ENCODE results near the gene MON1A. TPM values are rescaled to one million over a fixed set of nuclear protein-coding genes. Genes with fewer than 3 reads are reported as not detected.

The MON1A gene
- total and polyA plus RNA-seq, 4 donors, result 4.6 to 9.5 (median 8.2) TPM

- Histone ChIP-seq H3K27ac (ENCODE audit: low read depth in 1 of 2, low read length in 2 of 2) (no peak overlapping the region), H3K27me3 (ENCODE audit: control insufficient read depth in 4 of 4, insufficient read depth in 4 of 4, low read length in 3 of 4) (no peaks in the 10 kb centered on the region), H3K9ac (ENCODE audit: low read depth in 1 of 2, low read length in 2 of 2) (no peak overlapping the region), H3K4me1 (ENCODE audit: control insufficient read depth in 4 of 4, insufficient read depth in 4 of 4, low read length in 3 of 4) (peaks cover 4 to 9% (median 6%) of the 10 kb centered on the region in 4 donors), H3K9me3 (ENCODE audit: control insufficient read depth in 4 of 4, low read length in 3 of 4) (no peaks in the 10 kb centered on the region), H3K4me3 (ENCODE audit: low read depth in 1 of 3, low read length in 3 of 3) (no peak overlapping the region), H3K36me3 (ENCODE audit: control insufficient read depth in 4 of 4, insufficient read depth in 3 of 4, low read depth in 1 of 4, low read length in 3 of 4) (no peaks in the 10 kb centered on the region)
- no peak for DNase-seq (ENCODE audit: low spot score)
- WGBS, result 96% methylated on average over 6 of the region's 6 CpGs
- no peak for TF ChIP-seq EGR1 (IDR thresholded peaks at IDR 0.05; ENCODE audit: low read depth in 2 of 2)
- no peak for TF ChIP-seq MAX (IDR thresholded peaks at IDR 0.05)
- TF ChIP-seq RAD21 (IDR thresholded peaks at IDR 0.05), result no peak
- no peak for TF ChIP-seq HNF4G (IDR thresholded peaks at IDR 0.05)
- TF ChIP-seq ZBTB33 (IDR thresholded peaks at IDR 0.05), result no peak
- TF ChIP-seq GABPA (IDR thresholded peaks at IDR 0.05 in 1 of 2, conservative IDR thresholded peaks at IDR 0.05 in 1 of 2), result no peak
- no peak for TF ChIP-seq NR2F2 (IDR thresholded peaks at IDR 0.05)
- TF ChIP-seq ATF3 (IDR thresholded peaks at IDR 0.05), result no peak
- TF ChIP-seq RXRA (IDR thresholded peaks at IDR 0.05), result no peak
- TF ChIP-seq HNF4A (conservative IDR thresholded peaks at IDR 0.05), result no peak
- TF ChIP-seq REST (IDR thresholded peaks at IDR 0.05), result no peak
- TF ChIP-seq TAF1 (conservative IDR thresholded peaks at IDR 0.05), result no peak
- no peak for TF ChIP-seq CTCF (IDR thresholded peaks at IDR 0.05; ENCODE audit: low read depth, low read length, missing input control)
- no peak for TF ChIP-seq SP1 (IDR thresholded peaks at IDR 0.05)
Observed at GRCh38 chr3:49952924-49953323, 23.3 kb upstream of the MON1A start.

GRCh38 chr3:49942651-49943050 is 13.0 kb upstream of the MON1A start:
- no peak overlapping the region for H3K4me3 ChIP-seq (ENCODE audit: low read depth in 1 of 3, low read length in 3 of 3)
- DNase-seq (ENCODE audit: low spot score), result no peak
- WGBS, result 73% methylated on average over 2 of the region's 2 CpGs
- no peaks in the 10 kb centered on the region for H3K9me3 ChIP-seq (ENCODE audit: control insufficient read depth in 4 of 4, low read length in 3 of 4)
- TF ChIP-seq REST (IDR thresholded peaks at IDR 0.05) (no peak), HNF4G (IDR thresholded peaks at IDR 0.05) (no peak)
- H3K9ac ChIP-seq (ENCODE audit: low read depth in 1 of 2, low read length in 2 of 2), result no peak overlapping the region
- H3K27me3 ChIP-seq (ENCODE audit: control insufficient read depth in 4 of 4, insufficient read depth in 4 of 4, low read length in 3 of 4), result no peaks in the 10 kb centered on the region
- H3K4me1 ChIP-seq (ENCODE audit: control insufficient read depth in 4 of 4, insufficient read depth in 4 of 4, low read length in 3 of 4), result peaks cover 3 to 13% (median 7%) of the 10 kb centered on the region in 4 donors
- no peaks in the 10 kb centered on the region for H3K36me3 ChIP-seq (ENCODE audit: control insufficient read depth in 4 of 4, insufficient read depth in 3 of 4, low read depth in 1 of 4, low read length in 3 of 4)
- H3K27ac ChIP-seq (ENCODE audit: low read depth in 1 of 2, low read length in 2 of 2), result no peak overlapping the region

All from liver (tissue), 9 donors.